ENCODE data around the gene ICA1L.

DNA sequence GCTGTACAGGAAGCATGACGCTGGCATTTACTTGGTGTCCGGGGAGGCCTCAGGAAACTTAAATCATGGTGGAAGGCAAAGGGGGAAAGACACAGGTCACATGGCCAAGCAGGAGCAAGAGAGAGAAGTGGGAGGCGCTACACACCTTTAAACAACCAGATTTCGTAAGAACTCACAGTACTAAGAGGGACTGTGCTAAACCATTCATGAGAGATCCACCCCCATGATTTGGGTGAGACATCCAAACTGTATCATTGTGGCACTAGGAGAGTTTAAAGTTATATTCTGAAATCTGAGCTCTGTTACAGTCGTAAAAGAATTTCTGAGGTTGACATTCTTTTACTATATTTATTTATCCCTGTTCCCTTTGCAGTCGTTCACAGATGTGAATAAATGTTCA is 116.6 kb downstream of the ICA1L start:
- no peak for TF ChIP-seq TARDBP (IDR thresholded peaks at IDR 0.05)
- TF ChIP-seq ELF4 (IDR thresholded peaks at IDR 0.05), result no peak
- TF ChIP-seq CTBP1 (IDR thresholded peaks at IDR 0.05; ENCODE audit: borderline replicate concordance), result no peak
- TF ChIP-seq SP1 (IDR thresholded peaks at IDR 0.05), result no peak
- TF ChIP-seq BHLHE40 (IDR thresholded peaks at IDR 0.05; ENCODE audit: borderline replicate concordance), result no peak
- no peak for TF ChIP-seq FOXK2 (IDR thresholded peaks at IDR 0.05)

Measured in HEK293T (cell line).